Neural cell (in vitro differentiated cells): ENCODE results near the gene SLC31A1. TPM values are rescaled to one million over a fixed set of nuclear protein-coding genes. Genes with fewer than 3 reads are reported as not detected.

ENCODE experiments used
- H2AFZ ChIP-seq: fragments of 200-600, 300-800 bp; sonication (generic), shearing (Covaris generic); 2 replicates; pipeline ENCODE4 v1.6.0; 2014; ENCODE audit warnings: low read depth, mild to moderate bottlenecking, antibody characterized with exemption, low read length, moderate library complexity
- H3F3A ChIP-seq: fragments of 200-600 bp; shearing (Covaris generic); 2 replicates; pipeline ENCODE4 v1.6.1; 2016; ENCODE audit warnings: mild to moderate bottlenecking, moderate library complexity, mixed read lengths, antibody characterized with exemption, low read length; ENCODE audit not compliant: insufficient read depth, poor library complexity, severe bottlenecking
- H3K27ac ChIP-seq: fragments of 200-600, 300-800 bp; sonication (generic), shearing (Covaris generic); 2 replicates; pipeline ENCODE4 v1.5.1; 2014; ENCODE audit warnings: mild to moderate bottlenecking, low read length, moderate library complexity
- H3K27me3 ChIP-seq: fragments of 300-800, 200-600 bp; sonication (generic), shearing (Covaris generic); 2 replicates; pipeline ENCODE4 v1.6.0; 2014; ENCODE audit warnings: mild to moderate bottlenecking, low read depth, low read length, moderate library complexity; ENCODE audit not compliant: insufficient read depth
- H3K36me3 ChIP-seq: fragments of 300-800, 200-600 bp; sonication (generic), shearing (Covaris generic); 2 replicates; pipeline ENCODE4 v1.5.1; 2014; ENCODE audit warnings: mild to moderate bottlenecking, antibody characterized with exemption, low read length, moderate library complexity; ENCODE audit not compliant: insufficient read depth
- H3K4me2 ChIP-seq: fragments of 300-800, 200-600 bp; sonication (generic), shearing (Covaris generic); 2 replicates; pipeline ENCODE4 v1.6.0; 2014; ENCODE audit warnings: mild to moderate bottlenecking, low read length
- H3K4me3 ChIP-seq: fragments of 300-800, 200-600 bp; sonication (generic), shearing (Covaris generic); 2 replicates; pipeline ENCODE4 v1.5.1; 2014; ENCODE audit warnings: mild to moderate bottlenecking, low read length, moderate library complexity
- H3K79me2 ChIP-seq: fragments of 200-600 bp; shearing (Covaris generic); replicated peaks from 2 replicates; pipeline ENCODE4 v1.6.0; 2014; ENCODE audit warnings: mild to moderate bottlenecking, low read length, moderate library complexity; ENCODE audit not compliant: insufficient read depth
- H3K9ac ChIP-seq: fragments of 300-800, 200-600 bp; sonication (generic), shearing (Covaris generic); 2 replicates; pipeline ENCODE4 v1.6.1; 2016; ENCODE audit warnings: mild to moderate bottlenecking, low read length, mixed read lengths
- H3K9me2 ChIP-seq: fragments of 200-600 bp; shearing (Covaris generic); 2 replicates; pipeline ENCODE4 v1.6.1; 2016; ENCODE audit warnings: mild to moderate bottlenecking, low read length, mixed read lengths; ENCODE audit not compliant: insufficient read depth
- H3K9me3 ChIP-seq: fragments of 200-600, 300-800 bp; sonication (generic), shearing (Covaris generic); 2 replicates; pipeline ENCODE4 v1.6.1; 2016; ENCODE audit warnings: mild to moderate bottlenecking, mixed run types, low read length, moderate library complexity, mixed read lengths
- H4K20me1 ChIP-seq: fragments of 200-600 bp; shearing (Covaris generic); 2 replicates; pipeline ENCODE4 v1.6.1; 2016; ENCODE audit warnings: mild to moderate bottlenecking, mixed run types; ENCODE audit not compliant: insufficient read depth
- EP300 ChIP-seq: fragments of 450-650 bp; conservative IDR thresholded peaks from 2 replicates; pipeline ENCODE4 v1.6.1; 2014; ENCODE audit warnings: antibody characterized with exemption, mild to moderate bottlenecking, moderate library complexity; ENCODE audit not compliant: poor library complexity, severe bottlenecking
- EZH2 ChIP-seq: fragments of 200-600, 300-800 bp; shearing (Covaris generic), sonication (generic); IDR thresholded peaks from 2 replicates; pipeline ENCODE4 v1.6.1; 2014; ENCODE audit warnings: antibody characterized with exemption, low read length, borderline replicate concordance, mild to moderate bottlenecking; ENCODE audit not compliant: insufficient read depth, poor library complexity, severe bottlenecking
- MXI1 ChIP-seq: fragments of 450-650 bp; conservative IDR thresholded peaks from 2 replicates; pipeline ENCODE4 v1.6.1; 2014; ENCODE audit warnings: antibody characterized with exemption, mild to moderate bottlenecking; ENCODE audit not compliant: poor library complexity, severe bottlenecking
- POLR2AphosphoS5 ChIP-seq: IDR thresholded peaks from 2 replicates; pipeline ENCODE4 v1.6.1; 2012
- RAD21 ChIP-seq: fragments of 450-650 bp; conservative IDR thresholded peaks from 2 replicates; pipeline ENCODE4 v1.6.1; 2014; ENCODE audit warnings: antibody characterized with exemption, mild to moderate bottlenecking, moderate library complexity
- SMC3 ChIP-seq: fragments of 450-650 bp; conservative IDR thresholded peaks from 2 replicates; pipeline ENCODE4 v1.6.1; 2014; ENCODE audit warnings: antibody characterized with exemption, mild to moderate bottlenecking, moderate library complexity; ENCODE audit not compliant: poor library complexity
- TAF1 ChIP-seq: IDR thresholded peaks from 2 replicates; pipeline ENCODE4 v1.6.1; 2012; ENCODE audit warnings: low read depth
- polyA plus RNA-seq: library from polyadenylated mRNA; depleted of rRNA; stranded (reverse); fragments of >200 nt; gene quantifications from 2 replicates; pipeline ENCODE4 v1.2.3, GENCODE V29; 2014
- TF ChIP-seq, protein P1 (sequence below): fragments of 450-650 bp; IDR thresholded peaks from 2 replicates; pipeline ENCODE4 v1.5.1; 2014; ENCODE audit warnings: antibody characterized with exemption, mild to moderate bottlenecking, moderate library complexity; ENCODE audit not compliant: poor library complexity, severe bottlenecking
- TF ChIP-seq, protein P2 (sequence below): IDR thresholded peaks from 2 replicates; pipeline ENCODE4 v1.6.1; 2012; ENCODE audit warnings: borderline replicate concordance

The SLC31A1 gene
- polyA plus RNA-seq, 1 donor from 2014 or later, result 7.4 TPM

DNA sequence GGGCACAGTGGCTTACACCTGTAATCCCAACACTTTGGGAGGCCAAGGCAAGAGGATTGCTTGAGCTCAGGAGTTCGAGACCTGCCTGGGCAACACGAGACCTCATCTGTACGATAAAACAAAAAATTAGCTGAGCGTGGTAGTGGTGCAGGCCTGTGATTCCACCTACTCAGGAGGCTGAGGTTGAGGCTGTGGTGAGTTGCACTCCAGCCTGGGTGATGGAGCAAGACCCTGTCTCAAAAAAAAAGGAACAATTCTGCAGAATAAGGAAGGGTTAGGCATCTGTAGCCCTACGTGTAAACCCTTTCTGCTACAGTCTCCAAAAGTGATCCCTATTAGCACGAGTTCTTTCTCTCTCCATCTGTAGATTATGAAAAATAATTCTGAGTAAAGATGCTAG, 34.1 kb downstream of the SLC31A1 start:
- TF ChIP-seq EP300, result no peak
- TF ChIP-seq, protein P1, sequence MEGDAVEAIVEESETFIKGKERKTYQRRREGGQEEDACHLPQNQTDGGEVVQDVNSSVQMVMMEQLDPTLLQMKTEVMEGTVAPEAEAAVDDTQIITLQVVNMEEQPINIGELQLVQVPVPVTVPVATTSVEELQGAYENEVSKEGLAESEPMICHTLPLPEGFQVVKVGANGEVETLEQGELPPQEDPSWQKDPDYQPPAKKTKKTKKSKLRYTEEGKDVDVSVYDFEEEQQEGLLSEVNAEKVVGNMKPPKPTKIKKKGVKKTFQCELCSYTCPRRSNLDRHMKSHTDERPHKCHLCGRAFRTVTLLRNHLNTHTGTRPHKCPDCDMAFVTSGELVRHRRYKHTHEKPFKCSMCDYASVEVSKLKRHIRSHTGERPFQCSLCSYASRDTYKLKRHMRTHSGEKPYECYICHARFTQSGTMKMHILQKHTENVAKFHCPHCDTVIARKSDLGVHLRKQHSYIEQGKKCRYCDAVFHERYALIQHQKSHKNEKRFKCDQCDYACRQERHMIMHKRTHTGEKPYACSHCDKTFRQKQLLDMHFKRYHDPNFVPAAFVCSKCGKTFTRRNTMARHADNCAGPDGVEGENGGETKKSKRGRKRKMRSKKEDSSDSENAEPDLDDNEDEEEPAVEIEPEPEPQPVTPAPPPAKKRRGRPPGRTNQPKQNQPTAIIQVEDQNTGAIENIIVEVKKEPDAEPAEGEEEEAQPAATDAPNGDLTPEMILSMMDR, result no peak
- no peak for TF ChIP-seq TAF1
- TF ChIP-seq POLR2AphosphoS5, result no peak
- no peak for TF ChIP-seq RAD21
- no peak for TF ChIP-seq SMC3
- TF ChIP-seq, protein P2, sequence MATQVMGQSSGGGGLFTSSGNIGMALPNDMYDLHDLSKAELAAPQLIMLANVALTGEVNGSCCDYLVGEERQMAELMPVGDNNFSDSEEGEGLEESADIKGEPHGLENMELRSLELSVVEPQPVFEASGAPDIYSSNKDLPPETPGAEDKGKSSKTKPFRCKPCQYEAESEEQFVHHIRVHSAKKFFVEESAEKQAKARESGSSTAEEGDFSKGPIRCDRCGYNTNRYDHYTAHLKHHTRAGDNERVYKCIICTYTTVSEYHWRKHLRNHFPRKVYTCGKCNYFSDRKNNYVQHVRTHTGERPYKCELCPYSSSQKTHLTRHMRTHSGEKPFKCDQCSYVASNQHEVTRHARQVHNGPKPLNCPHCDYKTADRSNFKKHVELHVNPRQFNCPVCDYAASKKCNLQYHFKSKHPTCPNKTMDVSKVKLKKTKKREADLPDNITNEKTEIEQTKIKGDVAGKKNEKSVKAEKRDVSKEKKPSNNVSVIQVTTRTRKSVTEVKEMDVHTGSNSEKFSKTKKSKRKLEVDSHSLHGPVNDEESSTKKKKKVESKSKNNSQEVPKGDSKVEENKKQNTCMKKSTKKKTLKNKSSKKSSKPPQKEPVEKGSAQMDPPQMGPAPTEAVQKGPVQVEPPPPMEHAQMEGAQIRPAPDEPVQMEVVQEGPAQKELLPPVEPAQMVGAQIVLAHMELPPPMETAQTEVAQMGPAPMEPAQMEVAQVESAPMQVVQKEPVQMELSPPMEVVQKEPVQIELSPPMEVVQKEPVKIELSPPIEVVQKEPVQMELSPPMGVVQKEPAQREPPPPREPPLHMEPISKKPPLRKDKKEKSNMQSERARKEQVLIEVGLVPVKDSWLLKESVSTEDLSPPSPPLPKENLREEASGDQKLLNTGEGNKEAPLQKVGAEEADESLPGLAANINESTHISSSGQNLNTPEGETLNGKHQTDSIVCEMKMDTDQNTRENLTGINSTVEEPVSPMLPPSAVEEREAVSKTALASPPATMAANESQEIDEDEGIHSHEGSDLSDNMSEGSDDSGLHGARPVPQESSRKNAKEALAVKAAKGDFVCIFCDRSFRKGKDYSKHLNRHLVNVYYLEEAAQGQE, result no peak
- TF ChIP-seq EZH2, result no peak
- TF ChIP-seq MXI1, result no peak
- Histone ChIP-seq H3F3A (no peaks in the 10 kb centered on the region), H4K20me1 (no peaks in the 10 kb centered on the region), H3K27me3 (no peaks in the 10 kb centered on the region), H3K9ac (no peak overlapping the region), H3K4me2 (no peak overlapping the region), H3K9me3 (no peaks in the 10 kb centered on the region), H2AFZ (no peak overlapping the region), H3K27ac (no peak overlapping the region), H3K9me2 (no peaks in the 10 kb centered on the region), H3K36me3 (peaks cover 8% of the 10 kb centered on the region), H3K4me3 (no peak overlapping the region), H3K79me2 (no peaks in the 10 kb centered on the region)

DNA sequence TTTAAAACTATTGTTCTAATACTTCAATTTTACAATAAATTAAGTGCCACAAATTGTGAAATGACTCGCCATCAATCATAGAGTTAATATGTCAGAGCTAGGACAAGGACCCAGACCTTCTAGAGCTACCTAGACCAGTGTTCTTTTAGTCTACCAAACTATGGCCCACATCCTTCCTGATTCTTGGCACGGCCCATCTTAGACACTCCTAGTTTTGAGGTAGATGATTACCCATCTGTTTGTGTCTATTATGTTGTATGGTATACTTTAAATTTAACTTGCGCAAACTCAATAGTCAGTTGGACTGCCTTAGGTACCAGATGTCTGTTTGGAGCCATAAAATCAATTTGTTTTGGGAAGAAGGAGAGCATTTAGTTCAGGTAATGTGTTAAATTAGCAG, 36.5 kb downstream of the SLC31A1 start:
- Histone ChIP-seq H3K27ac (no peak overlapping the region), H3K4me3 (no peak overlapping the region), H2AFZ (no peak overlapping the region), H3K27me3 (no peaks in the 10 kb centered on the region), H4K20me1 (no peaks in the 10 kb centered on the region), H3K79me2 (no peaks in the 10 kb centered on the region), H3K9ac (no peak overlapping the region), H3K9me2 (no peaks in the 10 kb centered on the region), H3K36me3 (peaks cover 8% of the 10 kb centered on the region), H3F3A (no peaks in the 10 kb centered on the region), H3K4me2 (no peak overlapping the region), H3K9me3 (no peaks in the 10 kb centered on the region)
- TF ChIP-seq TAF1 (no peak), POLR2AphosphoS5 (no peak)

- no peak overlapping the region for H2AFZ ChIP-seq
- no peaks in the 10 kb centered on the region for H3F3A ChIP-seq
- H3K27ac ChIP-seq, result no peak overlapping the region
- H3K9me3 ChIP-seq, result no peaks in the 10 kb centered on the region
- peaks cover 8% of the 10 kb centered on the region for H3K36me3 ChIP-seq
- no peaks in the 10 kb centered on the region for H3K79me2 ChIP-seq
- H3K4me3 ChIP-seq, result no peak overlapping the region
- TF ChIP-seq MXI1, result no peak
- TF ChIP-seq SMC3, result no peak
- TF ChIP-seq TAF1, result no peak
- no peak for TF ChIP-seq POLR2AphosphoS5
- TF ChIP-seq, protein P2, result no peak
- no peak for TF ChIP-seq RAD21
- no peak for TF ChIP-seq EZH2
- TF ChIP-seq EP300, result no peak
- TF ChIP-seq, protein P1, result no peak
- H4K20me1 ChIP-seq, result no peaks in the 10 kb centered on the region
- H3K9me2 ChIP-seq, result no peaks in the 10 kb centered on the region
- H3K4me2 ChIP-seq, result no peak overlapping the region
- no peaks in the 10 kb centered on the region for H3K27me3 ChIP-seq
- H3K9ac ChIP-seq, result no peak overlapping the region
These were observed 36.9 kb downstream of the SLC31A1 start for GRCh38 chr9:113258282-113258681.
